HG02588 (cell line): ENCODE measurements around the gene ADK.

Experiments used
- ATAC-seq: cut with Tn5 transposase; IDR thresholded peaks from one replicate; pipeline ENCODE4 v1.9.1; 2021; ENCODE audit warnings: mild to moderate bottlenecking, moderate library complexity; ENCODE audit not compliant: unreplicated experiment

ADK gene

DNA sequence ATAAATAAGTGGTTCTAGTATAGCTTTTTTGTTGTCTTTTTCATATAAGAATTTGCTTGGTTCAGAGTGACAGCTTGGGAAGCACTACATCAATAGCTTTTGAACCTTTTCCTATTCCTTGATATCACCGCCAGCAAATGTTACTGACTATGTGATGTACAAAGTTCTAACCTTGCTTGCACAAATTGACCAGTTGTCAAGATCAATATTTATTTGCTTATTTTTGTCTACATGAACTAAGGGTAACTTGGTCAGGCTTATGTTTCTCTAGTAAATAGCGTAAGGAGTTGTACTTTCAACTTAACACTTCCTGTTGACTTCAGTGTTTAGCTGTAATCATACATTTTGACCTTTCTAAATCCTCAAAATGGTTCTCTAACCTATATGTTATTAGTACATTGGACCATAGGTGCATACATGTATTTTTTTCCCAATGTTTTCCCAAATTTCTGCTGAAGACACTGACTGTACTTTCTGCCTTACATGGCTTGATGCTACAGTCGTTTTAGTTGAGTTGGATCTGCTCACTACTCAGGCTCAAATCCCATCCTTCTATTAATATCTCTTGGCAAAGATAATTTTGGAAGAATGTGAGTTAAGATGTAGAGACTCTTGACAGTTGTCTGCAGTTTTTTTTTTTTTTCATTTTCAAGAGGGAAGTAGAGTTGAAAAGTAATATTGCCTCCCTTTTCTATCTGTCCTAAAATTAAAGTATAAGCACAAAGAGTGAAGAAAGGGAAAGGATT, 436.3 kb downstream of the ADK start:
- ATAC-seq, result no peak

DNA sequence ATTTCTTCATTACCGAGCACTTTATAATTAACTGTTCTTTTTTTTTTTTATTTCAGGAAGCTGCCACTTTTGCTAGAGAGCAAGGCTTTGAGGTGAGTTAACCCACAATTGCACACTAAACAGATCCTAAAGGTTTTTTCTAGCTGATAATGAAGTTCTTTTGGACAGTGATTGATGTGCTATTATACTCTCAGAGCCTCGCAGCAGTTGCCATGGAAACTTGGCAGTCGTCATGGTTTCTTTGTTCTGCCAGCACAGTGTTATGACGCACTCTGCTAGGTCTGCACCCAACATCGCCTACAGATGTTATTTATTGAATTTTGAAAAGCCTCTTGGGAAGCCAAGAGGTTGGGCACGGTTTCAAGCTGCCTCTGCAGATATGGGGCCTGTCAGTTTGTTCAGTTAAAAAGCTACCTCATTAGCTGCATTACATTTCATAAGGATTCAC, 438.2 kb downstream of the ADK start:
- no peak for ATAC-seq

DNA sequence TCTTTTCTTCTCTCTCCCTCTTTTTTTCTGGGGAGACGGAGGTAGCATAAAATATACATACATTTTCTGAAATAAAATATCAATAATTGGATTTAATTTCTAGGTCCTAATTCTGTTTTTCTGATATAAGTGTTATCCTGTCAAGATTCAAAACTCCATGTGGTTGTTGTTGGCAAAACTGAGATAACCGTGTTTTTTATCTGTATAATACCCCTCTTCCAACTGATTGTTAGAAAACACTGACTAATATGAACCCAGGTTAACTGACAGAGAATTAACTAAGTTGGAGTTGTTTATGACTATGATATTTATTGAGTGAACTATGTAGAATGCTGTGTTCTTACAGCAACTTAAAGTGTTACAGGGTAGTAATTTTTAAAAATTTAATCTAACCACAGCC, 438.8 kb downstream of the ADK start:
- ATAC-seq, result no peak

DNA sequence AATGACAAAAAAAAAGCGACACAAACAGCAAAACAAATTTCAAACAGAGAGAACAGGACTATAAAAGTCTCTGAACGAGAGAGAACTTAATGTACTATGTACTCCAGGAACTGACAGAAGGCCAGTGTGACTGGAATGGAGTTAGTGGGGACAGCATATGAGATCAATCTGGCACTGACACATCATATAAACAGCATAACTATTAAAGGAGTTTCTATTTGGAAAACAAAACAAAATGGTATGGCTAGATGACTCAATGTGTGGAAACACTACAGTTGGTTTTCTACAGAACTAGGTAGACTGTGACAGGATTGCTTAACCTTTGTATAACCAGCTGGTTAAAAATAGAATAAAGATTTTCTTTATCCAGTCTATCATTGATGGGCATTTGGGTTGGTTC, 442.4 kb downstream of the ADK start:
- no peak for ATAC-seq

DNA sequence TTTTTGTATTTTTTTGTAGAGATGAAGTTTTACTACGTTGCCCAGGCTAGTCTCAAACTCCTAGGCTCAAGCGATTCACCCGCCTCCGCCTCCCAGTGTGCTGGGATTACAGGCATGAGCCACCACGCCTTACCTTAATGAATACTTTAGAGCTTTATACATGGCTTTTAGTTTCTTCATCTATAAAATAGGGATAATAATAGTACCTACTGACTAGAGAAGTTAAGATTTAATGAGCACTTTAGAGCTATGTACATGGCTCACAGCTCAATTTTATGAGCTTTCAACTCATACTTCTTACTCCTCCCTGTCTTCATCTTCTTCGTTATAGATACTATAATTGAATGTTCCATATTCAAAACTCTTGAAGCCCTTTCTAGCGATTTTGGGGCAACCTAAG, 445.7 kb downstream of the ADK start:
- ATAC-seq, result no peak

DNA sequence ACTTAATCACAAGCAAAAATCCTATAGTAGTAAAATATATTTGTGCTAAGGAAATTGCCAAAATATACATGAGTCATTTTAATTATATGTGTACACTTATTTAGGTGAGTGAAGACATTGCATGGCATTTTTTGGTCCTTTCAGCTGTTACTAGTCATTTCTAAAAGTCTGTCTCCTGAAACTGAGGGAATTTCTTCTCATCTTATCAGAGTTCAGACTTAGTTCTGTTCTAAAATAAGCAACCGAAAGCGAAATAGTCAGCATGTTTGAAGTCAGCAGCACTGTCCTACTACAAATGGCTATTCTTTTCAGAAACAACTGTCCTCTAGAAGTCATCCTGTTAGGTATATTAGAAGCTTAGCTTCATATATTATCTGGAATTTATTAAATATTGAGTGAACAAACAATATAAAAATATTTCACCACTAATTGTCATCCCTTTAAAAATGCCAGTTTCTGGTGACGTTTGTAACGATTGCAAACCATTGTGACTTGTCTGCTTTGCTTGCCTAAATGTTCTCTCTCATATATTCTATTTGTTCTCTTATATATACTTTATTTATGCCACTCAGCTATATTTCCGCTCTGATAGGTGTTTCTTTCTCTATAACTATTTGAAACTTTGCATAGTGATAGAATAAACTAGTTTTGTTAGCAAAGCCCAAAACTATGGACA, 448.0 kb downstream of the ADK start:
- ATAC-seq, result no peak

DNA sequence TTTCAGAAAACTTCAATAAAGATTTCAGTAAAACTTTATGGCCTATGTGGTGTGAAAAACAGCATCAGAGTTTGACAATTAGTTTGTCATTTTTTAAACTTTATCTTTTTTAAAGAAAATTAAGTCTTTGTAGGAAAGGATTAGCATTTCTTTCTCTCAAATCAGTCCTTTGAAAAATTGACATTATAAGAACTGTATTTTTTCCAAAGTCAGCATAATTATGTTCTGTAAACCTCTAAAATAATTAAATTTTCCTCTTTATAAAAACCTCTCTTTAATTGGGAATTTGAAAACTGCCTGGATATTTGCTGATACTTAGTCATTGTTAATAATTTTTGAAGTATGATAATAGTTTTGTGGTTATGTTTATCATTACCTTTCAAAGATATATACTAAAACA, 448.7 kb downstream of the ADK start:
- ATAC-seq, result no peak

DNA sequence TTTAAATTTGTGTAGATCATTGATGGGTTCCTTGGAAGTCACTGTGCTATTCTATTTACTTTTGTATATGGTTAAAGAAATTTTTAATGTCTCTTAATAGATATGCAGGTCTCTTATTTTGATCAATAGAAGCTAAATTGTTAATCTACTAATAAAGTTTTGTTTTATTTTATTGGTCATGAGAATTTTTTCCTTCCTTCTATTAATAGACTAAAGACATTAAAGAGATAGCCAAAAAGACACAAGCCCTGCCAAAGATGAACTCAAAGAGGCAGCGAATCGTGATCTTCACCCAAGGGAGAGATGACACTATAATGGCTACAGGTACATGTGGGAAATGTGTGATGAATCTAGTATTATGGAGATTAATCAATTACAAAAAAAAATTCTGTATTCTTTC, 449.1 kb downstream of the ADK start:
- ATAC-seq, result no peak

DNA sequence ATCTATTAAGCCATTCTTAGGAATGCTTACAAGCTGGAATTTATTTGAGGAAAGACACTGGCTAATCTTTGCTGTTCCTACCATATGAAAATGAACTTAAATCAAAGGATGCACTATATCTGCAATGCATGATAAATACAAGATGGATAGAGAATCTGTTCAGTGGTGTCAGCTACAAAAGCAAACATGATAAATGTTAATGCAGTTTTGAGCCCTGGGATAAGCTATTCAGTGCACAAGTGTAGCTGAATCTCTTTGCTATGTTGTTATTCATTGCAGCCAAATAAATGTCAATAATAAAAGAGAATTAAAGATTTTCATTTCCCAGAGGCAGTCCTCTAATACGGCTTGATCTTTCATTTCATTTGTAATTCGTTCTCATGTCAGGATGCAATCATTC, 451.6 kb downstream of the ADK start:
- no peak for ATAC-seq

DNA sequence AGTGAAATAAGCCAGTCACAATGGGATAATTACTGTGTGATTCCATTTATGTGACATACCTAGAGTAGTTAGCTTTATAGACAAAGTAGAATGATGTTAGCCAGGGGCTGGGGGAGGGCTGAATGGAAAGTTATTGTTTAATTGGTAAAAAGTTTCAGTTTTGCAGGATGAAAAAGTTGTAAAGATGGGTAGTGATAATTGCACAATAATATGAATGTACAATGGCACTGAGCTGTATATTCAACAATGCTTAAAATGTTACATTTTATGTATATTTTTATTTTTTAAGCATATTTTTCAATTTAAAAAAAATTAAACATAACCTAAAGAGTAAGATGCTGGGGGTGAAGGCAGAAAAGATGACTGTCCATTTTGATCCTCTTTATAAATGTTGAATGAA, 459.3 kb downstream of the ADK start:
- ATAC-seq, result no peak

DNA sequence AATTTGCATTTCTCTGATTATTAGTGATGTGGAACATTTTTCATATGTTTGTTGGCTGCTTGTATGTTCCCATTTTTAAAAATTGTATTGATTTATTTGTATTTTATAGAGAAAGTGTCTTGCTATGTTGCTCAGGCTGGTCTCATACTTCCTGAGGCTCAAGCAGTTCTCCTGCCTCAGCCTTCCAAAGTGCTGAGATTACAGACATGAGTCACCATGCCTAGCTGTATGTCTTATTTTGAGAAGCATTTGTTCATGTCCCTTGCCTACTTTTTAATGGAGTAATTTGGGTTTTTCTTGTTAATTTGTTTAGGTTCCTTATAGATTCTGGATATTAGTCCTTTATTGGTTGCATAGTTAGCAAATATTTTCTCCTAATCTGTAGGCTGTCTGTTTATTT, 461.2 kb downstream of the ADK start:
- no peak for ATAC-seq

DNA sequence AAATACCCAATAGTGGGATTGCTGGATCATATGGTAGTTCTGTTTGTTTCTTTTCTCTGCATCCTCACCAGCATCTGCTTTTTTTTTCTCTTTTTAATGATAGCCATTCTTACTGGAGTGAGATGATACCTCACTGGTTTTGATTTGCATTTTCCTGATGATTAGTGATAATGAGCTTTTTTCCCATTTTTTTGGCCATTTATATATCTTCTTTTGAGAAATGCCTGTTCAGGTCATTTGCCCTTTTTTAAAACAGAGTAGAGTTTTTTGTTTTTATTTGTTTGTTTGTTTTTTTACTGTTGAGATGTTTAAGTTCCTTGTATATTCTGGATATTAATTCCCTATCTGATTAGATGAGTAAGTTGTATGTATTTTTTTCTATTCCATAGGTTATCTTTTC, 469.6 kb downstream of the ADK start:
- no peak for ATAC-seq

DNA sequence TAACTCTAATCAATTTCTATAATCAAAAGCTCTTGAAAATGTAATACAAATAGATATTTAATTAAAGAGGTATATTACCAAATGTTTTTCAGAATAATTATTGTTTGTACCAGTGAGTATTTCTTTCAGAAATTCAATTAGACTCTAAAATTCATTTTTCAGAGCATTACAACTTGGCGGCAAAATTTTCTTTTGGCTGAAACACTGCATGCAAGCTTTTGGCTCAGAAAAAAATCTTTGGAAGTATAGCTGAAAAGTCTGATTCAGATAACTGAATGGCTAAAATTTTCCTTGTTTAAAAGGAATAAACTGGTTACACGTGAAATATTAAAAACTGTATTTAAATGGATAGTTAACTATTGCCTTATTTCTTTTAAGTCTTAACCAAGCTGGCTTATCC, 472.8 kb downstream of the ADK start:
- no peak for ATAC-seq

DNA sequence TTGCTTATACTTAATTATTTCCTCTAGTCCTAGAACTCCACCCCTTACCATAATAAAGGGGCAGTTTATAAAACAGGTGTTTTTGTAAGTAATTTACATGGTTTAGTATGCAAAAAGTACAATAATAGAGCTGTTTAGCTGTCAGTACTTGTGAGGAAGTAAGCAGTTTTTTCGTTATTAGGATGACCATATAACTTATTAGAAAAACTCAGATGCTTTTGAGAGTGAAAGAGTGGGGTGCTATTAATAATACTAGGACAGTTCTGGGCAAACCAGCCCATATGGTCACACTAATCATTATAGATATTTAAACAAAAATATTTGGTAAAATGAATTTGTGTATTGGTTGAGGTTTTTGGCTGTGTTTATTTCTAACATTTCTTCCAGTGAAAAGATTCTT, 473.5 kb downstream of the ADK start:
- no peak for ATAC-seq

DNA sequence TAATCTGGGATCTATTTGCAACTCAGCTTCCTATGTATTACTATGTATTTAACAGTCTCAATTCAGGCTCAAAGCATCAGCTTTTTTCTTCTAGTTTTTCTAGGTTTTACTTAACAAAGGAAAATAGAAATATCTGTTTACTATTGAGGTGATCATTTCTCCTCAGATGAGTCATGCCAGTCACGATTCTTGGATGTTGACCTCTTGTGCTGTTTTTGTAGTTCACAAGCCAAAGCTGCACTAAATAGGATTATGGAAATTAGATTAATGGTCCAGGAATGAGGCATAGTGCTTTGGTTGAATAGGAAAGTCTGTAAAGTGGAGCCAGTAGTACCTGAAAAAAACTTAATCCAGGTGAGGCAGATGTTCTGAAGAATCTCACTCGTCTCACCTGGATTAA, 477.1 kb downstream of the ADK start:
- ATAC-seq, result no peak

DNA sequence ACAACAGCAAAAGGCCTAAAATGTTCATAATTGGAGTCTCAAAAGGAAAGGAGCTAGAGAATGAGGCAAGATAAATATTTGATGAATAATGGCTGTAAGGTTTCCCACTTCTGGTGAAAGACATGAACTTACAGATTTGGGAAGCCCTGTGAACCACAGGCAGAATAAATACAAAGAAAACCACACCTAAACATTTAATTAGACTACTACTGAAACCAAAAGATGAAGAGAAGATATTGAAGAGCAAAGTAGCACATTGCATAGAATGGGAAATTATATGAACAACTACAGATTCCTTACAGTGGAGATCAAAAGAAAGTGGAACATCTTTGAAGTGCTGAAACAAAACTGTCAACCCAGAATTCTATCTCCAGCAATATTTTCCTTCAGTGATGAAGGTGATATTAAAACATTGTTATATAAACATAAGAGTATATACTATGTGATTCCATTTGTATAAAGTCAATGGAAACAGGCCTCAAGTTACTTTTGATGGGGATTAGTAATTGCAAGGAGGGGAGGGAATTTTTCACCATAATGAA, 484.0 kb downstream of the ADK start:
- no peak for ATAC-seq

DNA sequence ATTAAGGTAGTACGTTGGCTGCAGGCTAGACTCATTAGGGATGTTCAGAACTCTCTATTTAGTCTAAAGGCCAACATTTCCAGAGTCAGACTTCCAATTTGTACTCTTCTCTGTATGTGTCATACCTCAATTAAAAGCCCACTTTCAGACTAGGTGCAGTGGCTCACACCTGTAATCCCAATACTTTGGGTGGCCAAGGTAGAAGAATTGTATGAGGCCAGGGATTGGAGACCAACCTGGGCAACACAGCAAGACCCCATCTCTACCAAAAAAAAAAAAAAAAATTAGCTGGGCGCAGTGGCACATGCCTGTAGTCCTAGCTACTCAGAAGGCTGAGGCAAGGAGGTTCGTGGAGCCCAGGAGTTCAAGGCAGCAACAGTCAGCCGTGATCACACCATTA, 484.6 kb downstream of the ADK start:
- ATAC-seq, result no peak

DNA sequence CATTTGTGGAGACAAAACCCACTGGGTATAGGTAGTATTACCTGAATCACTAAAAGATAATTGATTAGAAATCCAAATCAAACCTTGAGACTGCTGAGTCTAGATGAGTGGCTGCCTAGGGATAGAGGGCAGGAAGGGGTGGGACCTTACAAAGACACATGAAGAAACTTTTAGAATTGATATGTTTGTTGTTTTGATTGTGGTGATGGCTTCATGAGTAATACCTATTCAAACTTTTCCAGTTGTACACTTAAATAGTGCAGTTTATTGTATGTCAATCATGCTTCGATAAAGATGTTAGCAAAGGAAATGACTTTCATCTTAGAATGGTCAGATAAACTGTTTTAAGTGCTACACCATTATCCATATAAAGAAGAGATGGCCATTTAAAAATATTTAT, 486.7 kb downstream of the ADK start:
- ATAC-seq, result no peak

DNA sequence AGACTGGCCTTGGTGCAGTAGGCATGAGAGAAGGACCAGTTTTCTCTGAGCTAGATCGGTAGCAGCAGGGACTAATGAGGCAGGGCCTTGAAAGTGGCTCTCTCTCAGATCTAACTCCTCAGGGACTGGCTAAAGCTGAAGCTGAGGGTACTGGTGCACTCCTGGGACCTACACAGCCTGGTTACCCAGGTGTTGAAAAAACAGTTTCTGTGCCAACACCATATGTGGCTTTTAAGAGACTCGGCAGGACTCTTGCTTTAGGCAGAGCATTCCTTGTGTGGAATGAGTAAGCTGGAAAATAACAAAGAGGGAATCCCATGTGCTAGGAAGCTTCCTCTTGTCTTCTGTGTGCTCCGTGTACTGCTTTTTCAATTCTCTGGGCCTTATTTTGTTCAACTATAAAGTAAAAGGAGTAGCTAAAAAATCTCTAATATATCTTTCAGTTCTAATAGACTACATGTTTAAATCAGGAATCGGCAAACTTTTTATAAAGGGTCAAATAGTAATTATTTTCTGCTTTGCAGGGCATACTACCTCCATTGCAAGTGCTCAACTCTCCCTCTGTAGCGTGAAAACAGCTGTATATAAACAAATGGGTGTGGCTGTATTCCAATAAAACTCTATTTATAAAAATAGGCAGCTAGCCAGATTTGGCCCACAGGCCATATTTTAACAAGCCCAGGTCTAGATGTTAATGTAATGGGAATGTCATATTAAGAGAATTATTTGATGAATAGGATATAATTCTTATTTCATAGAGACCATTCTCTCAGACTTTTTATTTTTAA, 489.3 kb downstream of the ADK start:
- ATAC-seq, result no peak

DNA sequence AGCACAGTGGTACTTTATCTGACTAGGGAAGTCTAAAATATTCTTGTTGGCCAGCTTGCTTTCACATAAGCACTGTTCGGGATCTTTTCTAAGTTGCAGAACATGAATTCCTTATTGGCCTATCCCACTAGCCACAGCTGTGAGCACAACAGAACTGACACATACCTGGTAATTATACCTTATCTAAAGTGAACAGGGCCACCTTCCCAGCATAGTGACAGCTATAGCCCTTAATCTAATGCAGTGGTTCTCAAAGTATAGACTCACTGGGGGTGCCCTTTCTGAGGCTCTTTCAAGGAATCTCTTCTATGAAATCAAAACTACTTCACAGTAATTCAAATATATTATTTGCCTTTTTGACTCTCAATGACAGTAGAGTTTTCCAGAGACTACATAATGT, 490.6 kb downstream of the ADK start:
- ATAC-seq, result no peak

DNA sequence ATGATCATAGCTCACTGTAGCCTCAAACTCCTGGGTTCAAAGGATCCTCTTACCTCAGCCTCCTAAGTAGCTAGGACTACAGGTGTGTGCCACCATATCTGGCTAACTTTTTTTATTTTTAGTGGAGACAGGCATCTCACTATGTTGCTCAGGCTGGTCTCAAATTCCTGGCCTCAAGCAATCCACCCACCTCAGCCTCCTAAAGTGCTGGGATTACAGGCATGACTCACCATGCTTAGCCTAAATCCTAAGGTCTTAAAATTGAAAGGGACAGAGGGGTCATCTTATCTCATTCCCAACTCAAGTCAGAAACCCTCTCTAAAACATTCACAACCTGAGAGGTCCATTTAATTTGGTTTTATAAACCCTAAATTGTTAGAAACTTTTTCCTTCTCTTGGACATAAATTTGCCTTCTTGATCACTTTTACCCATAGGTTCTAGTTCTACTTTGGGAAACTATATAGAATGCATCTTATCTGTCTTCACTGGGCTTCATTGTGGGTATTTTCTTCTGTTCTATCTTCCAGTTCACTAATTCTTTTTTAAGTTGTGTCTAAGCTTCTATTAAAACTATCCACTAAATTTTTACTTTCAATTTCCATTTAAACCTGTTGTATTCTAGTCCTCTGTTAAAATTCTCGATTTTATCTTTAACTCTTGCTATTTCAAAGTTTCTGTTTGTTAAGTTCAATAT, 492.0 kb downstream of the ADK start:
- ATAC-seq, result no peak
